Measurements from ENCODE around the gene OSR1.
"Not testable (repeated sequence)": the region's sequence is repeated elsewhere in the genome, so short reads cannot be mapped to it uniquely, and the experiment has no call there.

OSR1 gene

DNA sequence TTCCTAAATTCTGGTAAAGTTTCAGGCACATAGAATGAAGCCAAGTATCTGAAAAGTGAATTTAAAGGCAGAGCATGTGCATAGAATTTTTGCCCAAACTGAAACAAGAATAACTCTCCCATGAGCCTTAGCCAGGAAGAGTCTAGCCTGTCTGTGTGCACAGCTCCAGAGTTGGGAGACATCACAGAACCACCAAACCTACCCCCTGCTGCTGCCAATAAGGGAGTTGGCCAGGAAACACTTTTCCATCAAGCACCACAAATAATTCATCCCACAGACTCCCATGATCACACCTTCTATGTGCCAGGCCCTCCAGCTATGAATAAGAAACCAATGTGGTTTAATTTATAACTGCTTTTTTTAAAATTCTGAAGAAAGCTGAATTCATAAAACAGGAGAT lies 27.0 kb downstream of the OSR1 start:
- no peak for DNase-seq (ENCODE audit: low spot score)

DNA sequence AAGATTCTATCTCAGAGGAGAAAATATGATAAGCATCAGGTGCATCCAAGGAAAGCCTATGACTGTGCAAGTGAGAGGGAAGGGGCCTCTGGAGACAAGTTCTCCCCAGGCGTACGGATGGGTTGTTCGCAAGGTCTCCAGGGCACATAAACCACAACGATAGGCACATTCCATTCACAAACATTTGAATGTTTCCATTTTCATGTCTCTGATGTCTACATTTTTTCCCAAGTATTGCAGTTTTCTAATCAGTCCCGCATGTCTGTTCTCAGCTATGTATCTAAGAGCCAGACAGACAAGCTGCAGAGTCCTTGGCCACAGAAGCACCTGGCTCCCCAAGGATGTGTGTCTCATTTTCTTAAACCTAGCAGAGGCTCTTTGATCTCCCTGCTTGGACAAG lies 28.0 kb downstream of the OSR1 start:
- no peak for DNase-seq (ENCODE audit: low spot score)

DNA sequence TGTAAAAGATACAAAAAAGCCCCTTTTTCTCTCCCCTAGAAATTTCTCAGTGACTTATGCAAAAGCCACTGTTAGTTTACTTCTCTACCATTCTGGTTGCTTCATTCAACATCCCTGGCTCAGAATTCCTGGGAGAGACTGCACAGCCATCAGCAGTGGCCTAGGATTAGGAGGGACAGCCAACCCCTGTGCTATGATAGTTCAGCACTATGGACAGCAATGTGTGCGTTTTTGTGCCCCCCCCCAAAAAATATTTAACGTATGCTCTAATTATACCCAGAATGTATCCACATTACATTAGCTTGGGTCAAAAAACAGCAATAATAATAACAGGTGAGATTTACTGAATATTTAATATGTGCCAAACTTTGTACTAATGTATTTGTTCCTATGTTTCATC lies 29.0 kb downstream of the OSR1 start:
- DNase-seq (ENCODE audit: low spot score) = no peak

DNA sequence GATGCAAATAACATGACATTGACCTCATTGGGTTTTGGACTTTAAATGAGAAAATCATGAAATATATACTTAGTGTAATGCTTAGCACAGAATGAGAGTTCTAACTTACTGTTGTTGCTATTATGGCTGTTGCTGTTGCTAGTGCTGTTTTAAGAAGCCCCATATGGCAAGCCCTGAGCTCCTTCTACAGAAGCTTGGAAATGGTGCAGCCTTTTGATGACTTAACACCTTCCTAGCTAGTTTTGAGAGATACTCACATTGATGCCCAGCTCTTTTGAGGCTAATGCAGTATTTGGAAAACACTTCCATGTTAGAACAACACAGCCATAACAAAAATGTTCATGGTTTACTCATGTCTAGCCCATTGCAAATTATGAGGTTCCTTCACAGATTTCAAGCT lies 30.9 kb downstream of the OSR1 start:
- DNase-seq (ENCODE audit: low spot score) = no peak

DNA sequence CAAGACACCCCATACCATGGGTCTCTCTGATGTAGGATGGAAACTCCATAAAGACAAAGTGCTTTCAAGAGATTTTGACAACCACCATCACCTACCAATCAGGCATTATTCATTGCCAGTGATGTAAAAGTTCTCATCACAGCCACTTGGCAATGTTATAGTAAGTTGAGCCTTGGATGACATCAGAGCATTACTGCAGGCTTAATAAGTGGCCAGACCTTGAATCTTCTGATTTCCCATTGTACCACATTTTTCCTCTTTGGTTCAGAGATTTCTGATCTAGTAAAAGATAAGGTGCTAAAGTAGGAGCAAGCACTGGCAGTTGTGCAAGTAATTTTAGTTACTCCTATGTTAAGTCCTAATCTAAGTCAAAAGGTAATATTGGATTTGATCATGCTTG lies 36.5 kb downstream of the OSR1 start:
- DNase-seq (ENCODE audit: low spot score) = no peak

DNA sequence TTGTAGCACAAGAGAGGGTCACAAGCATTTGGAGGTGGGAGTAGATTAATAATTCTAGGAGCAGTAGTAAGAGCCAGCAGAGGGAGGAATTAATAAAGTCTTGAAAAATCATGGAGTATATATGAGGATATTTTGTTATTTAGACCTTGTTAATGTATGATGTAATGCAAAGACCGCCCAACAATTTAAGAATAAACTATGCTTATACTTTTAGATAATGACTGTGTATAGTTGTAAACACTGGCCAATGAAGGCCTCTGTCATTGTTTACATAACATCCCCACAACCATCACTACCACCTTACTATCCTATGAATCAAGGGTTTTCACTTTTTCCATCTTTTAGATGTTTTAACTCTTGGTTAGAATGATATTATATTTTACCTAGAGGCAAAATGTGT lies 37.6 kb downstream of the OSR1 start:
- DNase-seq (ENCODE audit: low spot score) = no peak

DNA sequence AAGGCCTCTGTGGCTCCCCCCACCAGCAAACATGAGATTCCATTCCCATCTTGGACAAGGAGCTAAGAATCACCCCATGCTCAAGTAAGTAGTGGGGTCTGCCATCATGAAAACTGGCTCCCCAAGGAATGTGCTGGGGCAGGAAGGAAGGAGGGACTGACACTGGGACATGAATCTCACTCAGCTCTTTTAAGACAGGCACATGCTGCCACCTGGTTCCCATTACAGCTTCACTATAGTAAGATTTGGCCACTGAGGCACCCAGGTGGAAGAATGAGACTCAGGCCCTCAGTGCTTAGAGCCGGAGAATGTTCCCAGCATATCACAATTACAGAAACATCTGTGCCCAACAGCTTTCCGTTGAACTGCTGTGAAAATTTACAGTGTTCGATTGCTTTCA lies 38.7 kb downstream of the OSR1 start:
- DNase-seq (ENCODE audit: low spot score) = no peak

DNA sequence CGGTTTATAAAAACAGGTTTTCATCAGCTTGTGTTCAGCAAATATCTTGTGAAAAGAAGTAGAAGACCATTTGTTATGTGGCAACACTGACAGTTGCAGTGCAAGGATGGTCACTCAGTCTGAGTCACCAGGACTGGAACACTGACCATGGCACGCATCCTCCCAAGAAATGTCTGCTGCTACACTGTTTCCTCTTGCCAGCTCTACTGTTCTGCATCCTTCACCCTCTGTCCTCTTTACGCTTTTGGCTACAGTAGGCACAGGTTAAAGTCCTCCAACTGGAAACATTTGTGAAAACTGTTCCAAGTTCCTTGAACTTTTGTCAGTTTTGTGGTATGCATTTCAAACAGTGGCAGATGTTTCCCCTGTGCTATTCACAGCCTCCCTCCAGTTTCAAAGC lies 39.4 kb downstream of the OSR1 start:
- DNase-seq (ENCODE audit: low spot score) = no peak

DNA sequence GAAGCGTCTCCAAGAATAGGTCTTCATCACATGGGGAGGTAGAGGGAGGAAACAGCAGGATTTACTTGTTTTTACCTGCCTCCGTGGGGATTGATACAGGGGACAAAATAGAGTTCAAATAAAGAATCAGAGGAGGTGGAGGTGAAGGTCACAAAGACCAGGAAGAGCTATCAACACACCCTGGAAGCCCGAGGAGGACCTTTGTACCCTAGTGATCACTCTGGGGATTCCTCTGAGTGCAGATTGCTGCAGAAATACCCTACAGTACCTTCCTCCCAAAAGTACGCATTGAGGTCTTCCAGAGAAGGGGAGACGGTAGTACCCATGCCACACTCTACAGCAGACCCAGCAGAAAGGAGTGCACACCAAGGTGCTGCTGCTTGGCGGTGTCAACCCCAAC lies 44.9 kb downstream of the OSR1 start:
- DNase-seq (ENCODE audit: low spot score) = no peak

DNA sequence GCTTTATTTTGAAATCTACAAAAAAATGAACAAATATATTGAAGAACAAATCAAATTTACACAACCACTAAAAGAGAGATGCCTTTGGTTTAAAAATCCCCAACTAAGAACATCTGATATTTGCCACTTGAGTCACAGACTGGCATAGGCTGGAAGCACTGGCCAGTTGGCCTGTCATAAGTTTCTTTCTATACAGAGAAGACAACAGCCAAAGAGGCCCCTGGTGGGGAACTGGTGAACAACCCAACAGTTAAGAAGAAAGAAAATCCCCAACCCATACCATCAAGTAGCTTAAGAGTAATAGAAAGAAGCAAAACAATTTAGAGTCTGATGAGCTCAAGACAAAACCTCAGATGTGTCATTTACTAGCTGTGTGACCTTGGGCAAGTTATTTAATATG lies 45.5 kb downstream of the OSR1 start:
- peak; percentile 63 for DNase-seq (ENCODE audit: low spot score)

DNA sequence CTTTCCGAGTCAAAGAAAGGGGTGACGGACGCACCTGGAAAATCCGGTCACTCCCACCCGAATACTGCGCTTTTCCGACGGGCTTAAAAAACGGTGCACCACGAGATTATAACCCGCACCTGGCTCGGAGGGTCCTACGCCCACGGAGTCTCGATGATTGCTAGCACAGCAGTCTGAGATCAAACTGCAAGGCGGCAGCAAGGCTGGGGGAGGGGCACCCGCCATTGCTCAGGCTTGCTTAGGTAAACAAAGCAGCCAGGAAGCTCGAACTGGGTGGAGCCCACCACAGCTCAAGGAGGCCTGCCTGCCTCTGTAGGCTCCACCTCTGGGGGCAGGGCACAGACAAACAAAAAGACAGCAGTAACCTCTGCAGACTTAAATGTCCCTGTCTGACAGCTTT lies 52.4 kb downstream of the OSR1 start:
- DNase-seq (ENCODE audit: low spot score) = not testable (repeated sequence)

DNA sequence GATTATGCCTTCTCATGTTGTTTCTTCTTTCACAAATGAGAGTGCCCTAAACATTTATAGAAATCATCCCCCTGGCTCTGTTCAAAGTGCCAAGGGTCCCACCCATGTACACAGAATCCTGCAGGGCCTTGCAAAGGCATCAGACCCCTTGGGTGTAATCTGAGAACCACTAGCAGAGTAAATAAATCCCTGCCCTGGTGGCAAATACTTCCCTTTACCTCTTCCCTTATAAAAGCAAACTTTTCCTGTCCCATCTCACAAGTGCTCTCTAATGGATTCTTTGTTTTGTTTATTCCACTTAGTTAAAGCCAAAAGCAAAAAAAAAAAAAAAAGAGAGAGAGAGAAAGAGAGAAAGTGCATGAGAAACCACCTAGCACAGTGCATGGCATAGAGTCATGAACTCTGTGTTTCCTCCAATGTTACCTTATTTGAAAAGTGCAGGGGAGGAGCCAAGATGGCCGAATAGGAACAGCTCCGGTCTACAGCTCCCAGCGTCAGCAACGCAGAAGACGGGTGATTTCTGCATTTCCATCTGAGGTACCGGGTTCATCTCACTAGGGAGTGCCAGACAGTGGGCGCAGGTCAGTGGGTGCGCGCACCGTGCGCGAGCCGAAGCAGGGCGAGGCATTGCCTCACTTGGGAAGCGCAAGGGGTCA lies 52.9 kb downstream of the OSR1 start:
- DNase-seq (ENCODE audit: low spot score) = not testable (repeated sequence)

DNA sequence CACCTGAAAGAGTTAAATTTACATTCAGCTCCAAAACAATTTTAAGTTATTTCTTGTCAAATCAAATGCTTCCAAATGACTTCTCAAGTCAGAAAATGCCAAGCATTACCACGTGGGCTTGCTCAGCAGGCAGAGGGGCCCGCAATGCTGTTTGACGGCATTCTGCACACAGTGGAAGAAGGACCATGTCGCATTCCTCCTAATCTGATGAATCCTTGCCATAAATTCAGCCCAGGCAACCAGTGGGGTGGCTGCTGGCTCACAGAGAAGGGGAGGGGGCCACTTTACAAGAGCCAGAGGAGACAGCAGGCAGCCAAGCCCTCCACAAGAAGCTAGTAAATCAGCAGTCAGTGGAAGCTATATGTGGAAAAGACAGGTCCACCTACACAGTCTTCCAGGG lies 56.7 kb downstream of the OSR1 start:
- DNase-seq (ENCODE audit: low spot score) = no peak

Data from AG20443 (cell line).